Tibial artery (tissue), 4 donors: ENCODE data around the gene PRKG1.

ENCODE experiments used
- DNase-seq, 2 donors: peaks; one replicate each; pipeline ENCODE4 v3.0.0-alpha.2; 2019
- H3K27ac ChIP-seq, 2 donors: fragments of 200-600 bp; sonication (generic) in 1 of 2; 1 replicate in 1 of 2; 2 replicates in 1 of 2; pipeline ENCODE4 v1.5.1; 2018 to 2019; ENCODE audit warnings: mild to moderate bottlenecking in 1 of 2
- H3K27me3 ChIP-seq, 2 donors: fragments of 200-600 bp; sonication (generic) in 1 of 2; one replicate each; pipeline versions ENCODE4 v1.5.1 to v1.6.0; 2016 to 2019
- H3K36me3 ChIP-seq, 3 donors: fragments of 200-600 bp; sonication (generic) in 2 of 3; one replicate each; pipeline ENCODE4 v1.5.1; 2016 to 2019; ENCODE audit warnings: mild to moderate bottlenecking in 2 of 3
- H3K4me1 ChIP-seq, 4 donors: fragments of 200-600 bp; sonication (generic) in 2 of 4; 1 replicate in 3 of 4; 2 replicates in 1 of 4; pipeline ENCODE4 v1.5.1; 2016 to 2019
- H3K4me3 ChIP-seq, 2 donors: fragments of 200-600 bp; sonication (generic) in 1 of 2; 1 replicate in 1 of 2; 2 replicates in 1 of 2; pipeline ENCODE4 v1.5.1; 2018 to 2019; ENCODE audit warnings: mild to moderate bottlenecking in 2 of 2
- H3K9me3 ChIP-seq, 3 donors: fragments of 200-600 bp; sonication (generic) in 1 of 3; one replicate each; pipeline ENCODE4 v1.5.1; 2016 to 2019
- CTCF ChIP-seq, 2 experiments: fragments of 200-600 bp in 1 of 2; fragments of 450-650 bp in 1 of 2; IDR thresholded peaks; one replicate each; pipeline ENCODE4 v1.5.1; 2017 to 2019; ENCODE audit warnings: antibody characterized with exemption in 2 of 2, mild to moderate bottlenecking in 1 of 2, moderate library complexity in 1 of 2
- intact Hi-C: fragments of 100-400 bp; cut with DNase I; formaldehyde crosslinking; loops from one replicate; pipeline ENCODE4 v1.15.0; 2023; ENCODE audit warnings: low total_unique reads

PRKG1 gene

GRCh38 chr10:52143338-52143737, 1069.1 kb downstream of the PRKG1 start:
- H3K27ac ChIP-seq: no peak overlapping the region
- intact Hi-C loops: no loop called here
- H3K27me3 ChIP-seq: no peaks in the 10 kb centered on the region
- DNase-seq: no peak
- TF ChIP-seq CTCF (IDR thresholded peaks at IDR 0.05): no peak
- H3K4me1 ChIP-seq: no peaks in the 10 kb centered on the region
- no peak overlapping the region for H3K4me3 ChIP-seq
- no peaks in the 10 kb centered on the region for H3K9me3 ChIP-seq
- H3K36me3 ChIP-seq: no peaks in the 10 kb centered on the region

GRCh38 chr10:52145636-52146035, 1071.3 kb downstream of the PRKG1 start:
- no peak for DNase-seq
- TF ChIP-seq CTCF (IDR thresholded peaks at IDR 0.05): no peak
- H3K4me1 ChIP-seq: peaks cover 0 to 5% (median 0%) of the 10 kb centered on the region in 4 donors
- no peaks in the 10 kb centered on the region for H3K36me3 ChIP-seq
- H3K9me3 ChIP-seq: no peaks in the 10 kb centered on the region
- no peak overlapping the region for H3K4me3 ChIP-seq
- no peaks in the 10 kb centered on the region for H3K27me3 ChIP-seq
- H3K27ac ChIP-seq: no peak overlapping the region
- intact Hi-C loops: no loop called here

GRCh38 chr10:52146766-52147165, 1072.5 kb downstream of the PRKG1 start:
- H3K36me3 ChIP-seq: no peaks in the 10 kb centered on the region
- no peak for TF ChIP-seq CTCF (IDR thresholded peaks at IDR 0.05)
- DNase-seq: no peak

GRCh38 chr10:52170776-52171175, 1096.5 kb downstream of the PRKG1 start:
- intact Hi-C loops: no loop called here
- H3K36me3 ChIP-seq: no peaks in the 10 kb centered on the region
- no peak for DNase-seq

More at GRCh38 chr10:52146766-52147165, 1072.5 kb downstream of the PRKG1 start:
- intact Hi-C loops: no loop called here
- Histone ChIP-seq H3K9me3 (no peaks in the 10 kb centered on the region), H3K4me1 (peaks cover 0 to 6% (median 0%) of the 10 kb centered on the region in 4 donors), H3K27ac (no peak overlapping the region), H3K27me3 (no peaks in the 10 kb centered on the region), H3K4me3 (no peak overlapping the region)

GRCh38 chr10:52172581-52172980, 1098.3 kb downstream of the PRKG1 start:
- intact Hi-C loops: no loop called here
- Histone ChIP-seq H3K27me3 (no peaks in the 10 kb centered on the region), H3K36me3 (no peaks in the 10 kb centered on the region), H3K9me3 (peaks cover 0 to 13% (median 0%) of the 10 kb centered on the region in 3 donors), H3K27ac (no peak overlapping the region), H3K4me3 (no peak overlapping the region), H3K4me1 (peaks cover 0 to 11% (median 0%) of the 10 kb centered on the region in 4 donors)
- DNase-seq: no peak
- no peak for TF ChIP-seq CTCF (IDR thresholded peaks at IDR 0.05)

More at GRCh38 chr10:52170776-52171175, 1096.5 kb downstream of the PRKG1 start:
- no peak overlapping the region for H3K4me3 ChIP-seq
- H3K27me3 ChIP-seq: no peaks in the 10 kb centered on the region
- TF ChIP-seq CTCF (IDR thresholded peaks at IDR 0.05): no peak
- H3K9me3 ChIP-seq: no peaks in the 10 kb centered on the region
- no peak overlapping the region for H3K27ac ChIP-seq
- H3K4me1 ChIP-seq: peaks cover 0 to 11% (median 0%) of the 10 kb centered on the region in 4 donors

GRCh38 chr10:52185256-52185655, 1111.0 kb downstream of the PRKG1 start:
- Histone ChIP-seq H3K4me1 (peaks cover 0 to 13% (median 0%) of the 10 kb centered on the region in 4 donors), H3K9me3 (no peaks in the 10 kb centered on the region), H3K27me3 (no peaks in the 10 kb centered on the region), H3K4me3 (no peak overlapping the region), H3K36me3 (no peaks in the 10 kb centered on the region), H3K27ac (no peak overlapping the region)
- TF ChIP-seq CTCF (IDR thresholded peaks at IDR 0.05): no peak
- no peak for DNase-seq
- intact Hi-C loops: no loop called here
